ENCODE results near the gene MYOT.

DNA sequence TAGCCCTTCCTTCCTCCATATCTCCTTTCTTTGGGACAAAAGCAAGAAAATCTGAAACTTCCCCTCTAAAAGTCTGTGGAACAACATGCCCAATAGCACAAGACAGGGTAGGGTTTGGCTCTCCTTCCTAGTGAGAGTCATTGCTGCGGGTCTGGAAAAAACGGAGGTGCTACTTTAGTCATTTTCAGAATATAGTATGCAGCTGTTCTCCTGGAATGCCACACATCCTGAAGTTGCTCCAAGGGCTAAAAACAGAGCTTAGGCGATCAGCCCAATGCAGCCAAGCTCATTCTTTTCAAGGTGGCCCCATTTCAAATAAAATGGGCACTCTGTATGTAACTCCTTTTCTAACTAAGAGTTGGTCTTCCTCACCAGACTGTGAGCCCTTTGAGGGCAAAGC is 39.5 kb upstream of the MYOT start:
- TF ChIP-seq, protein P1, sequence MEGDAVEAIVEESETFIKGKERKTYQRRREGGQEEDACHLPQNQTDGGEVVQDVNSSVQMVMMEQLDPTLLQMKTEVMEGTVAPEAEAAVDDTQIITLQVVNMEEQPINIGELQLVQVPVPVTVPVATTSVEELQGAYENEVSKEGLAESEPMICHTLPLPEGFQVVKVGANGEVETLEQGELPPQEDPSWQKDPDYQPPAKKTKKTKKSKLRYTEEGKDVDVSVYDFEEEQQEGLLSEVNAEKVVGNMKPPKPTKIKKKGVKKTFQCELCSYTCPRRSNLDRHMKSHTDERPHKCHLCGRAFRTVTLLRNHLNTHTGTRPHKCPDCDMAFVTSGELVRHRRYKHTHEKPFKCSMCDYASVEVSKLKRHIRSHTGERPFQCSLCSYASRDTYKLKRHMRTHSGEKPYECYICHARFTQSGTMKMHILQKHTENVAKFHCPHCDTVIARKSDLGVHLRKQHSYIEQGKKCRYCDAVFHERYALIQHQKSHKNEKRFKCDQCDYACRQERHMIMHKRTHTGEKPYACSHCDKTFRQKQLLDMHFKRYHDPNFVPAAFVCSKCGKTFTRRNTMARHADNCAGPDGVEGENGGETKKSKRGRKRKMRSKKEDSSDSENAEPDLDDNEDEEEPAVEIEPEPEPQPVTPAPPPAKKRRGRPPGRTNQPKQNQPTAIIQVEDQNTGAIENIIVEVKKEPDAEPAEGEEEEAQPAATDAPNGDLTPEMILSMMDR (IDR thresholded peaks at IDR 0.05; ENCODE audit: insufficient read depth, low read length) = no peak
- no peak for TF ChIP-seq POLR2AphosphoS5 (IDR thresholded peaks at IDR 0.05; ENCODE audit: low read depth)
- TF ChIP-seq, protein P2, sequence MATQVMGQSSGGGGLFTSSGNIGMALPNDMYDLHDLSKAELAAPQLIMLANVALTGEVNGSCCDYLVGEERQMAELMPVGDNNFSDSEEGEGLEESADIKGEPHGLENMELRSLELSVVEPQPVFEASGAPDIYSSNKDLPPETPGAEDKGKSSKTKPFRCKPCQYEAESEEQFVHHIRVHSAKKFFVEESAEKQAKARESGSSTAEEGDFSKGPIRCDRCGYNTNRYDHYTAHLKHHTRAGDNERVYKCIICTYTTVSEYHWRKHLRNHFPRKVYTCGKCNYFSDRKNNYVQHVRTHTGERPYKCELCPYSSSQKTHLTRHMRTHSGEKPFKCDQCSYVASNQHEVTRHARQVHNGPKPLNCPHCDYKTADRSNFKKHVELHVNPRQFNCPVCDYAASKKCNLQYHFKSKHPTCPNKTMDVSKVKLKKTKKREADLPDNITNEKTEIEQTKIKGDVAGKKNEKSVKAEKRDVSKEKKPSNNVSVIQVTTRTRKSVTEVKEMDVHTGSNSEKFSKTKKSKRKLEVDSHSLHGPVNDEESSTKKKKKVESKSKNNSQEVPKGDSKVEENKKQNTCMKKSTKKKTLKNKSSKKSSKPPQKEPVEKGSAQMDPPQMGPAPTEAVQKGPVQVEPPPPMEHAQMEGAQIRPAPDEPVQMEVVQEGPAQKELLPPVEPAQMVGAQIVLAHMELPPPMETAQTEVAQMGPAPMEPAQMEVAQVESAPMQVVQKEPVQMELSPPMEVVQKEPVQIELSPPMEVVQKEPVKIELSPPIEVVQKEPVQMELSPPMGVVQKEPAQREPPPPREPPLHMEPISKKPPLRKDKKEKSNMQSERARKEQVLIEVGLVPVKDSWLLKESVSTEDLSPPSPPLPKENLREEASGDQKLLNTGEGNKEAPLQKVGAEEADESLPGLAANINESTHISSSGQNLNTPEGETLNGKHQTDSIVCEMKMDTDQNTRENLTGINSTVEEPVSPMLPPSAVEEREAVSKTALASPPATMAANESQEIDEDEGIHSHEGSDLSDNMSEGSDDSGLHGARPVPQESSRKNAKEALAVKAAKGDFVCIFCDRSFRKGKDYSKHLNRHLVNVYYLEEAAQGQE (IDR thresholded peaks at IDR 0.05; ENCODE audit: insufficient replicate concordance, low read depth) = no peak
- TF ChIP-seq SPI1 (IDR thresholded peaks at IDR 0.05; ENCODE audit: borderline replicate concordance, low read depth) = no peak
- no peak for TF ChIP-seq GABPA (IDR thresholded peaks at IDR 0.05; ENCODE audit: low read depth)

All from HL-60 (cell line).